Measurements from ENCODE around the gene ADCY1.

The ADCY1 gene

GRCh38 chr7:45650404-45651394 lies 76.5 kb downstream of the ADCY1 start:
- DNase-seq (ENCODE audit: low read depth in 4 of 4, low spot score in 1 of 4) = no peak

GRCh38 chr7:45651540-45651939 lies 77.4 kb downstream of the ADCY1 start:
- no peak for DNase-seq (ENCODE audit: low read depth in 4 of 4, low spot score in 1 of 4)

GRCh38 chr7:45652630-45653029 lies 78.5 kb downstream of the ADCY1 start:
- DNase-seq (ENCODE audit: low read depth in 4 of 4, low spot score in 1 of 4) = no peak

- no peak for DNase-seq (ENCODE audit: low read depth in 4 of 4, low spot score in 1 of 4)
Observed at GRCh38 chr7:45653209-45653907, 79.2 kb downstream of the ADCY1 start.

GRCh38 chr7:45654341-45654740 lies 80.2 kb downstream of the ADCY1 start:
- DNase-seq (ENCODE audit: low read depth in 4 of 4, low spot score in 1 of 4) = no peak

GRCh38 chr7:45655539-45655938 lies 81.4 kb downstream of the ADCY1 start:
- DNase-seq (ENCODE audit: low read depth in 4 of 4, low spot score in 1 of 4) = no peak

- no peak for DNase-seq (ENCODE audit: low read depth in 4 of 4, low spot score in 1 of 4)
Observed at GRCh38 chr7:45656431-45656830, 82.3 kb downstream of the ADCY1 start.

GRCh38 chr7:45657136-45657889 lies 83.1 kb downstream of the ADCY1 start:
- DNase-seq (ENCODE audit: low read depth in 4 of 4, low spot score in 1 of 4) = no peak

GRCh38 chr7:45657890-45658715 lies 83.9 kb downstream of the ADCY1 start:
- DNase-seq (ENCODE audit: low read depth in 4 of 4, low spot score in 1 of 4) = no peak

- no peak for DNase-seq (ENCODE audit: low read depth in 4 of 4, low spot score in 1 of 4)
Observed at GRCh38 chr7:45658716-45659495, 84.7 kb downstream of the ADCY1 start.

- no peak for DNase-seq (ENCODE audit: low read depth in 4 of 4, low spot score in 1 of 4)
Observed at GRCh38 chr7:45659496-45660139, 85.5 kb downstream of the ADCY1 start.

GRCh38 chr7:45660201-45660900 lies 86.2 kb downstream of the ADCY1 start:
- DNase-seq (ENCODE audit: low read depth in 4 of 4, low spot score in 1 of 4) = no peak

- no peak for DNase-seq (ENCODE audit: low read depth in 4 of 4, low spot score in 1 of 4)
Observed at GRCh38 chr7:45660901-45661211, 86.7 kb downstream of the ADCY1 start.

- DNase-seq (ENCODE audit: low read depth in 4 of 4, low spot score in 1 of 4) = no peak
Observed at GRCh38 chr7:45661302-45661995, 87.3 kb downstream of the ADCY1 start.

GRCh38 chr7:45662018-45662417 lies 87.8 kb downstream of the ADCY1 start:
- no peak for DNase-seq (ENCODE audit: low read depth in 4 of 4, low spot score in 1 of 4)

GRCh38 chr7:45662540-45663166 lies 88.5 kb downstream of the ADCY1 start:
- no peak for DNase-seq (ENCODE audit: low read depth in 4 of 4, low spot score in 1 of 4)

GRCh38 chr7:45663167-45663921 lies 89.2 kb downstream of the ADCY1 start:
- no peak for DNase-seq (ENCODE audit: low read depth in 4 of 4, low spot score in 1 of 4)
